Keratinocyte (primary cell): ENCODE measurements around the gene LRBA. TPM values are rescaled to one million over a fixed set of nuclear protein-coding genes. Genes with fewer than 3 reads are reported as not detected.

Experiments used
- DNase-seq: peaks from one replicate; pipeline ENCODE4 v3.0.0-alpha.2; 2011; ENCODE audit warnings: low read depth, missing footprints, low spot score
- FAIRE-seq: peaks from 2 replicates; lab custom pipeline; 2011; peaks lifted over from hg19 to GRCh38; lab: Jason Lieb, UNC
- H2AFZ ChIP-seq: 2 replicates; pipeline ENCODE4 v1.6.0; 2012; ENCODE audit warnings: low read length, control low read depth, inconsistent platforms; ENCODE audit not compliant: control insufficient read depth
- H3K27ac ChIP-seq: 2 replicates; pipeline ENCODE4 v1.5.1; 2011; ENCODE audit warnings: low read length; ENCODE audit not compliant: control insufficient read depth, insufficient read depth
- H3K27me3 ChIP-seq: 3 replicates; pipeline ENCODE4 v1.6.0; 2011; ENCODE audit warnings: low read length; ENCODE audit not compliant: control insufficient read depth, insufficient read depth; ENCODE audit errors: extremely low read depth
- H3K36me3 ChIP-seq, 2 experiments: 2 replicates in 1 of 2; 3 replicates in 1 of 2; pipeline ENCODE4 v1.5.1; 2011; ENCODE audit warnings: low read length in 2 of 2, mild to moderate bottlenecking in 1 of 2; ENCODE audit not compliant: control insufficient read depth in 2 of 2, insufficient read depth in 2 of 2; ENCODE audit errors: extremely low read depth in 1 of 2
- H3K4me1 ChIP-seq: 3 replicates; pipeline ENCODE4 v1.5.1; 2011; ENCODE audit warnings: low read length; ENCODE audit not compliant: control insufficient read depth, insufficient read depth; ENCODE audit errors: extremely low read depth
- H3K4me2 ChIP-seq: 3 replicates; pipeline ENCODE4 v1.6.0; 2011; ENCODE audit warnings: low read depth, low read length; ENCODE audit not compliant: control insufficient read depth, insufficient read depth; ENCODE audit errors: extremely low read depth
- H3K4me3 ChIP-seq, 3 experiments: fragments of 200-600 bp in 1 of 3; sonication (generic) in 1 of 3; 2 replicates in 2 of 3; 3 replicates in 1 of 3; pipeline ENCODE4 v1.5.1; 2011 to 2016; ENCODE audit warnings: low read length in 3 of 3, mild to moderate bottlenecking in 3 of 3, control low read depth in 2 of 3, inconsistent platforms in 1 of 3, low read depth in 1 of 3, mixed read lengths in 1 of 3, mixed run types in 1 of 3, moderate library complexity in 1 of 3; ENCODE audit not compliant: control insufficient read depth in 2 of 3, insufficient read depth in 2 of 3; ENCODE audit errors: extremely low read depth in 1 of 3
- H3K79me2 ChIP-seq: 2 replicates; pipeline ENCODE4 v1.6.0; 2012; ENCODE audit warnings: low read length; ENCODE audit not compliant: control insufficient read depth, insufficient read depth
- H3K9ac ChIP-seq: 3 replicates; pipeline ENCODE4 v1.6.0; 2011; ENCODE audit warnings: low read length; ENCODE audit not compliant: control insufficient read depth, insufficient read depth; ENCODE audit errors: extremely low read depth
- H3K9me1 ChIP-seq: 3 replicates; pipeline ENCODE4 v1.6.0; 2011; ENCODE audit warnings: low read length; ENCODE audit not compliant: control insufficient read depth, insufficient read depth; ENCODE audit errors: extremely low read depth
- H3K9me3 ChIP-seq: 2 replicates; pipeline ENCODE4 v1.5.1; 2012; ENCODE audit warnings: low read depth, low read length; ENCODE audit not compliant: control insufficient read depth
- H4K20me1 ChIP-seq: 3 replicates; pipeline ENCODE4 v1.6.0; 2011; ENCODE audit warnings: low read length; ENCODE audit not compliant: control insufficient read depth, insufficient read depth; ENCODE audit errors: extremely low read depth
- CTCF ChIP-seq, 3 experiments: IDR thresholded peaks in 1 of 3; conservative IDR thresholded peaks in 1 of 3; optimal IDR thresholded peaks in 1 of 3; 2 replicates in 2 of 3; 3 replicates in 1 of 3; pipeline versions ENCODE3 to v1.5.1; 2011; ENCODE audit warnings: low read length in 3 of 3, mild to moderate bottlenecking in 3 of 3, moderate library complexity in 2 of 3, control low read depth in 1 of 3, inconsistent platforms in 1 of 3; ENCODE audit not compliant: insufficient read depth in 2 of 3; ENCODE audit errors: extremely low read depth in 1 of 3
- EZH2 ChIP-seq: IDR thresholded peaks from one replicate; pipeline ENCODE4 v1.6.1; 2012; ENCODE audit warnings: inconsistent platforms, mild to moderate bottlenecking, low read length, moderate library complexity
- dilution Hi-C: fragments of 300-500 bp; cut with MboI; formaldehyde crosslinking; loops from one replicate; pipeline ENCODE4 v1.7.0; 2020; ENCODE audit warnings: low sequenced_read_pairs; ENCODE audit not compliant: extremely low pct_ligation_motif_present
- polyA plus RNA-seq, 5 experiments: library from polyadenylated mRNA; depleted of rRNA in 3 of 5; stranded (reverse) in 3 of 5; stranded (forward) in 1 of 5; unstranded in 1 of 5; fragments of >200 nt; gene quantifications; 1 replicate in 1 of 5; 2 replicates in 3 of 5; 3 replicates in 1 of 5; pipeline versions ENCODE4 v1.2.1 to v1.2.3, GENCODE V29; 2011 to 2012; ENCODE audit warnings: missing spikeins in 2 of 5, low read depth in 1 of 5, low replicate concordance in 1 of 5

Gene LRBA
- polyA plus RNA-seq, 1 donor (not counting 4 experiments of a cell fraction or from before 2014, with no cell fraction given): 35.6 TPM

GRCh38 chr4:150890246-150890645 is 124.8 kb downstream of the LRBA start:
- no peaks in the 10 kb centered on the region for H3K9me1 ChIP-seq
- no peak overlapping the region for H3K4me3 ChIP-seq
- H4K20me1 ChIP-seq: no peaks in the 10 kb centered on the region
- no peak overlapping the region for H3K4me2 ChIP-seq
- H3K79me2 ChIP-seq: no peaks in the 10 kb centered on the region
- H3K9me3 ChIP-seq: no peaks in the 10 kb centered on the region
- DNase-seq (no peak), FAIRE-seq (no peak)
- H2AFZ ChIP-seq: no peak overlapping the region
- no peaks in the 10 kb centered on the region for H3K27me3 ChIP-seq
- peaks cover 0 to 2% of the 10 kb centered on the region in 2 experiments for H3K36me3 ChIP-seq
- H3K27ac ChIP-seq: no peak overlapping the region
- dilution Hi-C loops: no loop called here
- TF ChIP-seq EZH2: no peak
- TF ChIP-seq CTCF (optimal IDR thresholded peaks at IDR 0.05 in 1 of 3, IDR thresholded peaks at IDR 0.05 in 1 of 3, conservative IDR thresholded peaks at IDR 0.05 in 1 of 3; ENCODE audit: extremely low read depth in 1 of 3, insufficient read depth in 2 of 3, low read length in 3 of 3): no peak
- H3K9ac ChIP-seq: no peak overlapping the region
- H3K4me1 ChIP-seq: peaks cover 4% of the 10 kb centered on the region

GRCh38 chr4:150889306-150889705 is 125.8 kb downstream of the LRBA start:
- TF ChIP-seq CTCF (optimal IDR thresholded peaks at IDR 0.05 in 1 of 3, IDR thresholded peaks at IDR 0.05 in 1 of 3, conservative IDR thresholded peaks at IDR 0.05 in 1 of 3; ENCODE audit: extremely low read depth in 1 of 3, insufficient read depth in 2 of 3, low read length in 3 of 3): no peak
- no peak for TF ChIP-seq EZH2

More at GRCh38 chr4:150889306-150889705, 125.8 kb downstream of the LRBA start:
- Histone ChIP-seq H3K9me1 (no peaks in the 10 kb centered on the region), H3K9ac (no peak overlapping the region), H3K9me3 (no peaks in the 10 kb centered on the region), H3K4me2 (no peak overlapping the region), H4K20me1 (no peaks in the 10 kb centered on the region), H3K36me3 (peaks cover 0 to 2% of the 10 kb centered on the region in 2 experiments), H3K27ac (no peak overlapping the region), H3K4me3 (no peak overlapping the region), H3K79me2 (no peaks in the 10 kb centered on the region), H2AFZ (no peak overlapping the region), H3K27me3 (no peaks in the 10 kb centered on the region), H3K4me1 (peaks cover 6% of the 10 kb centered on the region)
- DNase-seq (no peak), FAIRE-seq (no peak)
- dilution Hi-C loops: no loop called here
